ENCODE measurements around the gene EDEM3.

EDEM3 gene

DNA sequence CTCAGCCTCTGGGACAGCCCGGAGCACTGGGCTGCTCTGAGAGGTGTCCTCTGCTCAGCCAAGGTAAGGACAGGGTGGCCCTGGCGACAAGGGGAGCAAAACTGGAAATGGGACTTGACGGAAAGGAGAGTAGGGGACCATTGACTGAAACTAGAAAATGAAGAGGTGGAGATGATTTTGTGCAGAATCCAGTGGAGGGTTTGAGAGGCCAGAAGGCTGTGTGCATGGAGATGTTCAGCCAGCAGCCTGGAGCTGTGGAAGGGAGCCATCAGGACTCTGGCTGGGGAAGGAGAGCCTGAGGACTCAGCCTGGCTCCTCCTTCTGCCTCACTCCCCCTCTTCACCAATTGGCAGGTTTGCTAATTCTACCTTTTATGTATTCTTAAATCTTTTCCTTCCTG lies 114.2 kb downstream of the EDEM3 start:
- DNase-seq (ENCODE audit: low read depth in 2 of 3, low spot score in 1 of 3): no peak

Data from stimulated activated CD4-positive, alpha-beta T cell treated with anti-CD3 and anti-CD28 coated beads, Interleukin-12 subunit alpha, Interleukin-12 subunit beta, amount 100 ng/mL, for 48 hours (primary cell).